GM12892 (cell line): ENCODE data around the gene C16orf90.

Source experiments
- POLR2A ChIP-seq: IDR thresholded peaks from 2 replicates; pipeline ENCODE4 v1.6.1; 2011; ENCODE audit warnings: low read depth, low read length, control low read depth
- POLR2AphosphoS5 ChIP-seq: IDR thresholded peaks from 2 replicates; pipeline ENCODE4 v1.6.1; 2011; ENCODE audit warnings: low read depth, low read length, control low read depth

DNA sequence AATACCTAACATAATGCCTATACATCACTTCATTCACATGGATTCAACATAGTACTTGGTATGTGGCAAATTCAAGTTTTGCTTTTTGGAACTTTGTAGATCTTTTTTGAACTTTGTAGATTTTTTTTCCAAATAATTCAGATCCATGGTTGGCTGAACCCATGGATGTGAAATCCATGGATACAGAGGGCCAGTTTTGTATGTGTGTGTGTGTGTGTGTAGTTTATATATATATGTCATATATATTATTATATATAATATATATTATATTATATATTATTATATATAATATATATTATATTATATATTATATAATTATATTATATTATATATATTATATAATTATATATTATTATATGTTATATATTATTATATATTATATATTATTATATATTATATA is 33.9 kb upstream of the C16orf90 start:
- no peak for TF ChIP-seq POLR2A
- TF ChIP-seq POLR2AphosphoS5 = no peak
